A204.1 (cell line): ENCODE results near the gene CMYA5.

Experiments
- FAIRE-seq: peaks from 2 replicates; lab custom pipeline; 2012; peaks lifted over from hg19 to GRCh38; lab: Jason Lieb, UNC

Gene CMYA5

GRCh38 chr5:79795764-79796398, 106.2 kb downstream of the CMYA5 start:
- FAIRE-seq, result no peak

- no peak for FAIRE-seq
These were observed 109.4 kb downstream of the CMYA5 start for GRCh38 chr5:79798893-79799590.

GRCh38 chr5:79800979-79801827, 111.6 kb downstream of the CMYA5 start:
- FAIRE-seq, result no peak

- no peak for FAIRE-seq
These were observed 112.8 kb downstream of the CMYA5 start for GRCh38 chr5:79802406-79802805.

- FAIRE-seq, result no peak
These were observed 113.4 kb downstream of the CMYA5 start for GRCh38 chr5:79803007-79803406.

GRCh38 chr5:79806741-79807140, 117.1 kb downstream of the CMYA5 start:
- FAIRE-seq, result no peak

- no peak for FAIRE-seq
These were observed 120.1 kb downstream of the CMYA5 start for GRCh38 chr5:79809743-79810142.

- no peak for FAIRE-seq
These were observed 121.4 kb downstream of the CMYA5 start for GRCh38 chr5:79811081-79811480.

GRCh38 chr5:79811904-79812303, 122.3 kb downstream of the CMYA5 start:
- no peak for FAIRE-seq

- no peak for FAIRE-seq
These were observed 125.1 kb downstream of the CMYA5 start for GRCh38 chr5:79814699-79815098.

GRCh38 chr5:79816014-79816413, 126.4 kb downstream of the CMYA5 start:
- FAIRE-seq, result no peak

GRCh38 chr5:79820648-79821047, 131.0 kb downstream of the CMYA5 start:
- no peak for FAIRE-seq

GRCh38 chr5:79824444-79824843, 134.8 kb downstream of the CMYA5 start:
- FAIRE-seq, result no peak

- no peak for FAIRE-seq
These were observed 136.2 kb downstream of the CMYA5 start for GRCh38 chr5:79825802-79826201.

- FAIRE-seq, result no peak
These were observed 137.6 kb downstream of the CMYA5 start for GRCh38 chr5:79827159-79827629.

GRCh38 chr5:79829260-79829659, 139.6 kb downstream of the CMYA5 start:
- no peak for FAIRE-seq

- FAIRE-seq, result no peak
These were observed 142.0 kb downstream of the CMYA5 start for GRCh38 chr5:79831381-79832309.

GRCh38 chr5:79832911-79833310, 143.3 kb downstream of the CMYA5 start:
- no peak for FAIRE-seq

GRCh38 chr5:79834098-79834753, 144.6 kb downstream of the CMYA5 start:
- FAIRE-seq, result no peak

- no peak for FAIRE-seq
These were observed 145.4 kb downstream of the CMYA5 start for GRCh38 chr5:79834754-79835714.
